ENCODE results near the gene C3orf70. TPM values are rescaled to one million over a fixed set of nuclear protein-coding genes. Genes with fewer than 3 reads are reported as not detected.

C3orf70 gene
- total and polyA plus RNA-seq, 2 of the 8 experiments (the other 6 are each of a cell fraction or from before 2014, with no cell fraction given), result 1.7 to 2.0 TPM

GRCh38 chr3:185188816-185189215 is 36.0 kb upstream of the C3orf70 start (continued):
- no peak for TF ChIP-seq CHD7 (IDR thresholded peaks at IDR 0.05; ENCODE audit: insufficient replicate concordance, low read length)
- no peak for TF ChIP-seq BACH1 (IDR thresholded peaks at IDR 0.05; ENCODE audit: low read length)
- no peak for TF ChIP-seq MAFK (IDR thresholded peaks at IDR 0.05; ENCODE audit: low read depth, low read length)
- no peak for TF ChIP-seq GABPA (IDR thresholded peaks at IDR 0.05; ENCODE audit: borderline replicate concordance, insufficient read depth, low read length)
- TF ChIP-seq TBP (IDR thresholded peaks at IDR 0.05; ENCODE audit: low read depth, low read length), result no peak
- TF ChIP-seq KDM5A (IDR thresholded peaks at IDR 0.05; ENCODE audit: low read length), result no peak
- TF ChIP-seq BRCA1 (IDR thresholded peaks at IDR 0.05; ENCODE audit: low read depth, low read length), result no peak
